H1 (cell line): ENCODE results near the gene CNNM4. TPM values are rescaled to one million over a fixed set of nuclear protein-coding genes. Genes with fewer than 3 reads are reported as not detected.
A peak's percentile ranks its signal among the peaks of the same experiment; 100 is the strongest.

ENCODE experiments used
- CTCF ChIA-PET: fragments of 300-600 bp; sonication (Branson Sonifier 250); formaldehyde crosslinking; loops from one replicate; lab custom pipeline; 2021; ENCODE audit not compliant: partially characterized antibody; lab: Charles Lee
- POLR2A ChIA-PET: fragments of 300-600 bp; sonication (Branson Sonifier 250); formaldehyde crosslinking; loops from one replicate; lab custom pipeline; 2021; ENCODE audit warnings: inconsistent platforms; ENCODE audit not compliant: partially characterized antibody; lab: Charles Lee
- DNase-seq, 2 experiments: peaks; one replicate each; pipeline versions ENCODE4 v3.0.0 to v3.0.0-alpha.2; 2010 to 2022; ENCODE audit warnings: low spot score in 2 of 2, low read depth in 1 of 2, mixed read lengths in 1 of 2
- FAIRE-seq: peaks from 2 replicates; lab custom pipeline; 2011; peaks lifted over from hg19 to GRCh38; lab: Jason Lieb, UNC
- H2AFZ ChIP-seq: 2 replicates; pipeline ENCODE4 v1.8.1; 2012; ENCODE audit warnings: low read length, inconsistent platforms
- H2AK5ac ChIP-seq: 2 replicates; pipeline ENCODE4 v1.6.1; 2013; ENCODE audit warnings: low read depth, low read length
- H2BK120ac ChIP-seq: replicated peaks from 2 replicates; pipeline ENCODE3; 2013; ENCODE audit warnings: low read depth, low read length, inconsistent platforms
- H2BK12ac ChIP-seq: 2 replicates; pipeline ENCODE4 v1.6.1; 2013; ENCODE audit warnings: low read depth, low read length
- H2BK15ac ChIP-seq: 2 replicates; pipeline ENCODE4 v1.6.1; 2013; ENCODE audit warnings: low read length
- H2BK20ac ChIP-seq: 2 replicates; pipeline ENCODE4 v1.6.1; 2013; ENCODE audit warnings: low read length
- H2BK5ac ChIP-seq: 2 replicates; pipeline ENCODE4 v1.6.1; 2013; ENCODE audit warnings: low read depth, low read length
- H3K14ac ChIP-seq: 2 replicates; pipeline ENCODE4 v1.6.1; 2013; ENCODE audit warnings: inconsistent platforms; ENCODE audit not compliant: insufficient read length
- H3K18ac ChIP-seq: 2 replicates; pipeline ENCODE4 v1.6.1; 2013; ENCODE audit warnings: low read length; ENCODE audit errors: extremely low read depth
- H3K23ac ChIP-seq: 2 replicates; pipeline ENCODE4 v1.6.1; 2013; ENCODE audit warnings: inconsistent platforms; ENCODE audit not compliant: insufficient read length
- H3K23me2 ChIP-seq: 2 replicates; pipeline ENCODE4 v1.6.1; 2013; ENCODE audit warnings: low read depth, low read length
- H3K27ac ChIP-seq: 2 replicates; pipeline ENCODE4 v1.6.1; 2011; ENCODE audit warnings: low read depth, low read length, inconsistent platforms
- H3K27me3 ChIP-seq, 4 experiments: replicated peaks in 1 of 4; 1 replicate in 1 of 4; 2 replicates in 3 of 4; pipeline versions ENCODE4 v1.6.1 to v1.8.1; 2011 to 2013; ENCODE audit warnings: low read length in 3 of 4, mild to moderate bottlenecking in 3 of 4, inconsistent platforms in 2 of 4, mixed read lengths in 2 of 4, moderate library complexity in 1 of 4; ENCODE audit not compliant: control insufficient read depth in 3 of 4, insufficient read depth in 3 of 4; ENCODE audit errors: extremely low read depth in 1 of 4
- H3K36me3 ChIP-seq, 4 experiments: 2 replicates each; pipeline versions ENCODE4 v1.6.1 to v1.8.1; 2011 to 2013; ENCODE audit warnings: mild to moderate bottlenecking in 4 of 4, low read length in 3 of 4, moderate library complexity in 2 of 4, control low read depth in 1 of 4, inconsistent platforms in 1 of 4; ENCODE audit not compliant: insufficient read depth in 4 of 4, control insufficient read depth in 2 of 4
- H3K4ac ChIP-seq: replicated peaks from 2 replicates; pipeline ENCODE3; 2013; ENCODE audit warnings: low read length, low read depth, mixed read lengths, inconsistent platforms; ENCODE audit not compliant: insufficient read length
- H3K4me1 ChIP-seq, 4 experiments: replicated peaks in 1 of 4; 1 replicate in 1 of 4; 2 replicates in 3 of 4; pipeline versions ENCODE4 v1.6.1 to v1.8.1; 2011 to 2013; ENCODE audit warnings: low read length in 3 of 4, inconsistent platforms in 2 of 4, mixed read lengths in 1 of 4; ENCODE audit not compliant: insufficient read depth in 4 of 4, control insufficient read depth in 3 of 4
- H3K4me2 ChIP-seq, 2 experiments: 2 replicates each; pipeline versions ENCODE4 v1.6.1 to v1.8.1; 2011 to 2013; ENCODE audit warnings: low read depth in 2 of 2, low read length in 2 of 2, control low read depth in 1 of 2, inconsistent platforms in 1 of 2, mild to moderate bottlenecking in 1 of 2; ENCODE audit not compliant: insufficient read depth in 1 of 2
- H3K4me3 ChIP-seq, 4 experiments: fragments of 200-600, 300-600 bp in 1 of 4; sonication (generic), shearing (Covaris generic), sonication (Bioruptor Twin) in 1 of 4; 2 replicates each; pipeline versions ENCODE4 v1.5.1 to v1.8.1; 2011 to 2016; ENCODE audit warnings: low read length in 4 of 4, low read depth in 3 of 4, control low read depth in 2 of 4, inconsistent platforms in 2 of 4, mild to moderate bottlenecking in 2 of 4, mixed read lengths in 1 of 4, moderate library complexity in 1 of 4; ENCODE audit not compliant: insufficient read depth in 2 of 4; ENCODE audit errors: extremely low read depth in 1 of 4
- H3K56ac ChIP-seq: replicated peaks from 2 replicates; pipeline ENCODE3; 2013; ENCODE audit warnings: low read depth, mild to moderate bottlenecking, mixed read lengths, low read length, inconsistent platforms; ENCODE audit not compliant: insufficient read length
- H3K79me1 ChIP-seq: 2 replicates; pipeline ENCODE4 v1.6.1; 2013; ENCODE audit warnings: low read depth, low read length, control low read depth
- H3K79me2 ChIP-seq, 2 experiments: 2 replicates each; pipeline versions ENCODE4 v1.6.1 to v1.8.1; 2012 to 2013; ENCODE audit warnings: low read length in 2 of 2, mild to moderate bottlenecking in 2 of 2, inconsistent platforms in 1 of 2; ENCODE audit not compliant: insufficient read depth in 2 of 2, control insufficient read depth in 1 of 2
- H3K9ac ChIP-seq, 4 experiments: replicated peaks in 1 of 4; 1 replicate in 1 of 4; 2 replicates in 3 of 4; pipeline versions ENCODE4 v1.6.1 to v1.8.1; 2011 to 2013; ENCODE audit warnings: low read depth in 3 of 4, low read length in 3 of 4, control low read depth in 2 of 4, mild to moderate bottlenecking in 2 of 4, moderate library complexity in 2 of 4, inconsistent platforms in 1 of 4; ENCODE audit errors: extremely low read depth in 1 of 4
- H3K9me3 ChIP-seq, 2 experiments: 2 replicates each; pipeline versions ENCODE4 v1.6.1 to v1.8.1; 2012 to 2013; ENCODE audit warnings: mild to moderate bottlenecking in 2 of 2, moderate library complexity in 2 of 2, control low read depth in 1 of 2, inconsistent platforms in 1 of 2, low read depth in 1 of 2, low read length in 1 of 2, mixed read lengths in 1 of 2; ENCODE audit not compliant: insufficient read depth in 2 of 2
- H4K20me1 ChIP-seq, 2 experiments: replicated peaks in 1 of 2; 2 replicates each; pipeline versions ENCODE3 to v1.8.1; 2011 to 2013; ENCODE audit warnings: inconsistent platforms in 2 of 2, low read length in 2 of 2, mild to moderate bottlenecking in 1 of 2; ENCODE audit not compliant: insufficient read depth in 2 of 2, control insufficient read depth in 1 of 2
- H4K5ac ChIP-seq: 2 replicates; pipeline ENCODE4 v1.6.1; 2013; ENCODE audit warnings: low read length, low read depth, mixed read lengths, inconsistent platforms; ENCODE audit not compliant: insufficient read length
- H4K8ac ChIP-seq: 2 replicates; pipeline ENCODE4 v1.8.0; 2013; ENCODE audit warnings: mild to moderate bottlenecking, moderate library complexity, low read length, inconsistent platforms; ENCODE audit not compliant: insufficient read depth; ENCODE audit errors: extremely low read depth
- H4K91ac ChIP-seq: replicated peaks from 2 replicates; pipeline ENCODE3; 2013; ENCODE audit warnings: low read length, mixed read lengths, inconsistent platforms; ENCODE audit not compliant: insufficient read length
- EZH2 ChIP-seq: fragments of 200-600 bp; sonication (generic); IDR thresholded peaks from 2 replicates; pipeline ENCODE4 v1.7.1; 2012; ENCODE audit warnings: low read depth, mild to moderate bottlenecking, moderate library complexity, low read length, inconsistent platforms; ENCODE audit not compliant: severe bottlenecking
- RXRA ChIP-seq: IDR thresholded peaks from 2 replicates; pipeline ENCODE4 v1.6.1; 2011; ENCODE audit warnings: low read depth, mild to moderate bottlenecking, low read length, moderate library complexity; ENCODE audit not compliant: insufficient read depth
- SUZ12 ChIP-seq: fragments of 200-600 bp; sonication (generic); IDR thresholded peaks from 2 replicates; pipeline ENCODE4 v1.6.1; 2012; ENCODE audit warnings: mild to moderate bottlenecking, inconsistent platforms, low read length, moderate library complexity, mixed read lengths
- TEAD4 ChIP-seq: IDR thresholded peaks from 2 replicates; pipeline ENCODE4 v1.6.1; 2012; ENCODE audit warnings: low read depth, low read length, inconsistent platforms, mixed read lengths
- WGBS, 2 experiments: shearing (Covaris generic) in 1 of 2; methylation state at CpG; one replicate each; pipeline versions ENCODE4 v1.1.6 to v1.1.7; 2013 to 2015; ENCODE audit warnings: low lambda C conversion rate in 2 of 2, mixed read lengths in 2 of 2, inconsistent platforms in 1 of 2, low coverage in 1 of 2, missing lambda C conversion rate in 1 of 2; ENCODE audit not compliant: insufficient replicate concordance in 2 of 2, insufficient coverage in 1 of 2, insufficient read length in 1 of 2; ENCODE audit errors: extremely low coverage in 1 of 2, missing lambda C conversion rate in 1 of 2; 5-methylcytosine and 5-hydroxymethylcytosine counted together
- polyA plus RNA-seq, 7 experiments: library from polyadenylated mRNA; depleted of rRNA in 3 of 7; stranded (reverse) in 5 of 7; unstranded in 2 of 7; fragments of >200 nt in 5 of 7; fragments of 200-250 nt in 2 of 7; gene quantifications; 1 replicate in 5 of 7; 2 replicates in 1 of 7; 4 replicates in 1 of 7; pipeline versions ENCODE4 v1.2.1 to v1.2.3, GENCODE V29; 2011 to 2013; ENCODE audit warnings: missing spikeins in 2 of 7, mixed read lengths in 2 of 7
- total RNA-seq: library from RNA; stranded (reverse); fragmentation: NEBNext Ultra II Directional; extraction: Animal tissue kit (Norgen Biotek cat#: 25700); gene quantifications from 2 replicates; pipeline ENCODE4 v1.2.1, GENCODE V29; 2021
- TF ChIP-seq, protein P1 (sequence below): IDR thresholded peaks from 2 replicates; pipeline ENCODE4 v1.6.1; 2011; ENCODE audit warnings: low read length, improper control_type of control experiment

CNNM4 gene
- total and polyA plus RNA-seq, 2 of the 8 experiments (the other 6 are each of a cell fraction or from before 2014, with no cell fraction given) = 10.3 to 11.0 TPM

GRCh38 chr2:96798733-96799622 is 38.3 kb downstream of the CNNM4 start:
- Histone ChIP-seq H3K4me1 (no peaks in the 10 kb centered on the region; a peak in 2 of 7 replicates), H3K79me1 (no peaks in the 10 kb centered on the region), H3K9me3 (no peaks in the 10 kb centered on the region), H3K9ac (no peak overlapping the region), H2BK5ac (no peak overlapping the region), H3K4ac (no peak overlapping the region), H4K8ac (peak overlapping the region; percentile 71), H3K4me2 (no peak overlapping the region), H2BK20ac (no peak overlapping the region), H3K79me2 (no peaks in the 10 kb centered on the region), H3K18ac (no peak overlapping the region), H2BK12ac (no peak overlapping the region), H4K91ac (no peak overlapping the region), H3K56ac (no peak overlapping the region), H2BK120ac (no peak overlapping the region), H3K27me3 (no peaks in the 10 kb centered on the region), H4K5ac (no peak overlapping the region), H2AK5ac (no peak overlapping the region), H3K4me3 (no peak overlapping the region), H2AFZ (no peak overlapping the region), H4K20me1 (peaks cover 0 to 5% of the 10 kb centered on the region in 2 experiments), H3K23me2 (peaks cover 7% of the 10 kb centered on the region; the same call in 1 of the 2 replicates), H3K27ac (no peak overlapping the region), H3K23ac (no peak overlapping the region), H3K36me3 (peaks cover 0 to 6% (median 5%) of the 10 kb centered on the region in 4 experiments; a peak in 3 of 8 replicates), H2BK15ac (no peak overlapping the region), H3K14ac (no peak overlapping the region)
- WGBS, 2 experiments = 95% methylated on average over 23 of the region's 23 CpGs; no CpG with 5 or more reads in 1 of the 2 experiments
- POLR2A ChIA-PET = interaction anchor here (0.6 to 1.5 kb wide), 3 partner anchors 14 to 183 kb away, joined by 3 to 8 read pairs (median 3); no protein-coding TSS in a partner anchor
- DNase-seq = no peak
- no peak for FAIRE-seq
- CTCF ChIA-PET = interaction anchor here (1.0 to 5.0 kb wide), 9 partner anchors 11 to 249 kb away, joined by 3 to 46 read pairs (median 4); partner anchors contain the start of gene CNNM4
- no peak for TF ChIP-seq TEAD4
- no peak for TF ChIP-seq SUZ12
- TF ChIP-seq, protein P1, sequence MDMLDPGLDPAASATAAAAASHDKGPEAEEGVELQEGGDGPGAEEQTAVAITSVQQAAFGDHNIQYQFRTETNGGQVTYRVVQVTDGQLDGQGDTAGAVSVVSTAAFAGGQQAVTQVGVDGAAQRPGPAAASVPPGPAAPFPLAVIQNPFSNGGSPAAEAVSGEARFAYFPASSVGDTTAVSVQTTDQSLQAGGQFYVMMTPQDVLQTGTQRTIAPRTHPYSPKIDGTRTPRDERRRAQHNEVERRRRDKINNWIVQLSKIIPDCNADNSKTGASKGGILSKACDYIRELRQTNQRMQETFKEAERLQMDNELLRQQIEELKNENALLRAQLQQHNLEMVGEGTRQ = no peak
- TF ChIP-seq EZH2 = no peak
- TF ChIP-seq RXRA = no peak
